HG03342 (cell line): Measurements from ENCODE around the gene RGS5.
A peak's percentile ranks its signal among the peaks of the same experiment; 100 is the strongest.

Source experiments
- ATAC-seq: cut with Tn5 transposase; IDR thresholded peaks from one replicate; pipeline ENCODE4 v1.9.1; 2021; ENCODE audit warnings: mild to moderate bottlenecking, moderate library complexity; ENCODE audit not compliant: unreplicated experiment

The RGS5 gene

DNA sequence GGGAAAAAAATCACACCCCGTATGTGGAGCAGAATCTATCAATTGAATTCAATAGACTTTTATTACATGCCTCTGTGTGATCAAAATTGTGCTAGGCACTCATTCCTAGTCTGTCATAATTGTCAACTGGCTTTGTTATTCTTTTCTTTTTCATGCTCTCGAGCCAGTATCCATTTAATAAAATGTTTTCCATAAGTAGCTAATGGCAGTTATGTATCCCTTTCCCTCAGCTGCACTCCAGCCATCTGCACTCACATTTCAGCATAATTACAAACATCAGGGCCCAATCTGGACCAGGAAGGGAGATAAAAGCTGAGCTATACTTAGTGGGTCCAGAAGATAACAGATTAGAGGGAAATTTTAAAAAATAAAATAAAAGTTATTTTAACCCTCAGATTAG is 15.9 kb downstream of the RGS5 start:
- no peak for ATAC-seq

DNA sequence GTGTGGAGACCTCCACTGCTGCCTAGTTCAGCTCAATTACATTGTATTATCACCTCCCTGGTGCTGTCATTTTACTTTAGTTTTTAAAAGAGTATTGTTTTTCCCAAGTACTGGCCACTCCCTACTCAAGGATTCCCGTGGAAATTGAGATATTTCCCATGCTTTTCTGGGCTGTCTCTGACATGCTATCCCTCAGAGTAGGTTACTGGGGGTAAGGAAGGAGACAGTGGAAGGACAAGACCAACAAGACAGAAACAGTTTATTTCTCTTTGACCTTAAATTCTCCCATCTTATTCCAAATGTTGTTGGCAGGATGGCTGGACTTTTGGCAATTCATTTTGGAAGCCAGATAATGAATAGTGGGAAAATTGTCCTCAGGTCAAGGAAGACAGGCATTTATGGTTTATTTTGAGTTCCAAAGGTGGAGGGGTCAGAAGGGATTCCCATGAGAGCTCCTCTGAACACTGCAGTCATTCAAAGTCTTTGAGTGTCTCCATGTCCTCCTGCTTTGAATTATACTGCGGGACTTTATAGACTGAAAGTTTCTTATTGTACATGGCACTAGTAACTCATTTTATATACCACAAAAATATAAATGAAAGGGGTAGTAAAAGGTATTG is 20.3 kb downstream of the RGS5 start:
- no peak for ATAC-seq

DNA sequence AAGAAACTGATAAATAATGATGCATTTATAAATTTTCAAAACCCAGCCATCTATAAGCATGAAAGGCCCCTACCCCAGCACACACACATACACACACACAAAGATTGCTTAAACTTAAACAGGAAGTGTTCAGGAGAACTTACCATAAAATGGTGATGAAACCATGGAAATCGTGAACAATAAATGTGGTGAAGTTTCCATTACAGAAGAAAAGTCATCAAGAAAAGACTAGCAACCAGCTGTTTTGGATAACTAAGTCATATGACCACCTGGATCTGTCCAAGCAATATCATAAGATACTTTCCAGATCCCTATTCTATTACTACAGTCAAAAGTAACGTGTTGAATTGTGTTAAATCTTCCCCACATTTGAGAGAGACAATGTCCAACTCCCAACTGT is 24.1 kb downstream of the RGS5 start:
- ATAC-seq: no peak

GRCh38 chr1:163176797-163177196 is 25.9 kb downstream of the RGS5 start:
- ATAC-seq: no peak

DNA sequence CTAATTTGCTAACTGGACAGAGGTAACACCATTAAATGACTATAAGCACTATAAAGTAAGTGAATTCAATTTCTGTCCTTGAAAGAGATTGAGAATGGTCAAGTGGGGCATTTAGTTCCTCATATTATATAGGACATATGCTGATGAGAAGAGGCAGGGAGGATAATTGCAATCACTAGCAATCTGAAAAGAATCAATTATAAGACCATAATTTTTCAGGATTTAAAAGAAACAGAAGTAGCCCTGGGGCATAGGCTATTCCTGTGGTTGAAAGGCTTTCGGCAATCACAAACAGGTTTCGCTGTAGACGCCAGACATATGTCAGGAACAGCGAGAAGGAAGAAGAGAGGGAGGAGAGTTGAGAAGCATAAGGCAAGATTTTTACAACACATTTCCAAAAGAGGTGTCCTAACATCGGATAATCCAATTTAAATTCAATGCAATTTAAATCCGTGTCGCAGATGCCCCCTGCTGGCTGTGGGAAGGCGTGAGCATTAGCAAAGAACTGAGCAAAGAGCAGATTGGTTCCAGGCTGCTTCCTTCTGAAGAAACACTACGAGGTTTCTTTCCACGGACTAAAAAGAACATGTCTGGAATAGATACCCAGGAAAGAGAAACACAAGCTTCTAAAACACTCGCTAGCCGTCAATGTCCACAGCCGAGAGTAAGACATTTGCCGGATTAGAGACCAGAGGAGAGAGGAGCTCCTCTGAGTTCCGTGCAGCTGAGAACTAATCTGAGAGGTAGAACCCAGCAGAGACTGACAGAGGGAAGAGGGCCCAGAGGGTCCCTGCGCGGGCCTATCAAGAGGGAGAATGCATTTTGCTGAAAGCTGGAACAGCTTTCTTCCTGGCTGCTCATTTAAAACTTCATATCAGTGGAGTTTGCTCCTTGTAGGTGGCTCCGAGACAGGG is 27.9 kb downstream of the RGS5 start:
- ATAC-seq: peak; percentile 69

- no peak for ATAC-seq
Measured at GRCh38 chr1:163173121-163173520, 29.6 kb downstream of the RGS5 start.

DNA sequence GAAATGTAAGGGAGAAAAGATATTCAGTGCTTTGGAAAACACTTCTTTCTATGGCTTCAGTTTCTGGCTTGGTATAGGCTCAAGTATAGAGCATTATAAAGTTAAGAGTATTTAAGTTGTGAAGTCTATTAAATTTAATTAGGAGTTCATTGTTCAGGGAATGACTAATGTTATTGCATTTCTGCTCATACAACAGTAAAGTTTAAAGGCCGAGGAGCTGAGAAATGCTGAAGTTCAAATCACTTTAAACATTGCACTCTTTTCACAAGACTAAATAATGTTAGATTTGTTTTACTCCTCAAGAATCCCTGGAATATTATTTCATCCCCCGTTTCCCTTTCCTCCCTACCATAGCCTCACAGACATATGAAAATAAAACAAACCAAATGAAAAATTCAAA is 30.1 kb downstream of the RGS5 start:
- ATAC-seq: no peak

DNA sequence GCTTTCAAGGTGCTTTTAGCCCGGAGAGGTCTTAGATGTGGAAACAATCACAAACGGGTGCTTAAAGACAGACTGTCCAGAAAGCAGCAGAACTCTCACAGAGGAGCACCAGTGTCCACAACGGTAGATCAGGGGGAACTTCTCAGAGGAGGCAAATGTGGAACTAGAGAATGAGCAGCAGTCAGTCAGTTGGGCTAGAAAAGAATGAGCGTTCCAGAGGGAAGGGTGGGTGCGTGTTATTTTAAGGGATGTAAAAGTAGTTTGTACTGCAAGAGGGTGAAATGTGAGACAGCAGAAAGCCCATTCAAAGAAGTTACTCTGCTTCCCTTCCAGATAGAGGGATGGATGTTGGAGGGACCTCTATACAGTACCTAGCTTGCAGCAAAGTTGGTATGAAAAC is 30.9 kb downstream of the RGS5 start:
- ATAC-seq: no peak

GRCh38 chr1:163170975-163171676 is 31.6 kb downstream of the RGS5 start:
- ATAC-seq: no peak

GRCh38 chr1:163170331-163170730 is 32.4 kb downstream of the RGS5 start:
- ATAC-seq: no peak

- ATAC-seq: no peak
Measured at GRCh38 chr1:163169553-163169952, 33.2 kb downstream of the RGS5 start.

GRCh38 chr1:163168053-163168452 is 34.7 kb downstream of the RGS5 start:
- no peak for ATAC-seq

GRCh38 chr1:163166886-163167555 is 35.7 kb downstream of the RGS5 start:
- no peak for ATAC-seq

GRCh38 chr1:163165119-163165518 is 37.6 kb downstream of the RGS5 start:
- ATAC-seq: no peak

GRCh38 chr1:163163881-163164582 is 38.7 kb downstream of the RGS5 start:
- ATAC-seq: no peak

DNA sequence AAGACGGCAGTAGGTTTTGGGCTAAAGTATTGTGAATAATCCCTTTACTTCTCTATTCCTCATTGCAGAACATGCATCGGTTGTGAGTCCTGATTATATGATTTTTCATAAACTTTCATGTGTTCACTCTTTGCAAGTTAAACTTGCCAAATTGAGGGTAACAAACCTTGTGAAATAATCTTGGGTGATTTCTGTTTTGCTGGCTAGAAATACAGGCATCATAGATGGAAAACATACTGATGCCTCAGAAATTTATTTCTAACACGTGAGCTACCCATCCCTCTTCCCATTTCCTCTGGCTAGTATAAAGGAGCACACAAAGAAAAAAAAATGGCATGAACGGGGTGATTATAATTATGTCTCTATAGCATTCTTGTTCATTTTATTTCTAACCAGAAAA is 39.6 kb downstream of the RGS5 start:
- no peak for ATAC-seq

DNA sequence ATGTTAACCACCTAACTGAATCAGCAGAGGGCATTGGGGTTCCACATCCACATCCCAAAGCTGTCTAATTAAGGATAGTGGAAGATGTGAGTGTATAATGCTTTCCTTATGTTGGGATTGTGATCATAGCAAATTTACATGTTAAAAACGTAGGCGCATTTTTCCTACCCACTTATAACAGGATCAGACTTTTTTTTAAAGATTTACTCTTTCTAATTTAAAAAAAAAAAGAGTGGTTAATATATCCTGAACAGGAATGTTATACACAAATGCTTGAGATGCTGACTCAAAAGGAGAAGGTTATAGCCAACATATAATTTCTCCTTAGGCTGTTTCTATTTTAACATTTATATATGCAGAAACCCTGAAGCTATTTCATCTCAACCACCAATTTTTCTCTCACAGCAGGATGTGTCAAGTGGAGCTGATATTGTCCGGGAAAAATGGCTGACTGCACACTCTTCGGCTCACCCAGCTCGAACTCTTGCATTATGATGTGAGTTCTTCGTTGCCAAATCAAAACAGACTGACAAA is 40.3 kb downstream of the RGS5 start:
- ATAC-seq: no peak

DNA sequence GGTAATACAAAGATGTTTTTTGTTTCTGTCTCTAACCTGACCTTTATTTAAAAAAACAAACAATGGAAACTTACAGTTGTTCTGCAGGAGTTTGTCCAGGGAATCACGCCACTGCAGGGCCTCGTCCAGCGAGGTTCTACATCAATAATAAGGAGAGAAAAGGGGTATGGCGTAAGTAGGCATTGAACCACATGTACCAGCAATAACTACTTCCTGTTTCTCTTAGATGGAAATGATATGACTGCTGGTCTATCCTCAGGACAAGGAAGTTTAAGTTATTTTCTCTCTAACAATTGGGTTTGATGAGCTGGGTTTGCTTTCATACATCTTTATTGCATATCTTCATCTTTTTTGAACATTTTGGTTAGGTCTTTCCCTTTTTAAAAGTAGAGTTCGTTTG is 40.9 kb downstream of the RGS5 start:
- ATAC-seq: no peak

GRCh38 chr1:163161337-163161736 is 41.4 kb downstream of the RGS5 start:
- ATAC-seq: no peak

DNA sequence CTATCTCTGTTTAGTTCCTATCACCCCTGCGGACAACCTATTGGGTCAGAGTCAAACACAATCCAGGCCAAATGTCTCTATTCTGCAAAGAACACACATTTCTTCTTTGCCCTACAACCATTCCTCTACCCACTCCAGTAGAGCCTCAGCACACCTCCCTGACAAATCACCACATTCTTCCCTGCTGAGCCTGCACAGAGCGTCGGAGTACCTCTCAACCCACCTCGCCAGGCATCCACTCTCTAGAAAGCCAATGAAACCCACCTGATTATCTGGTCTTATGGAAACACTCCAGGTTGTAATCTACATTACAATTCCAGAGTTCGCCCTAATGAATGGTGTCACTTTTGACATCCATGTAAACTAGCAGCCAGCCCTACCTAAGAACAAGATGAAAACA is 47.1 kb downstream of the RGS5 start:
- ATAC-seq: no peak
